ENCODE data around the gene PCDH15. TPM values are rescaled to one million over a fixed set of nuclear protein-coding genes. Genes with fewer than 3 reads are reported as not detected.

The PCDH15 gene
- total RNA-seq, 1 experiment from 2014 or later = 0.61 TPM

DNA sequence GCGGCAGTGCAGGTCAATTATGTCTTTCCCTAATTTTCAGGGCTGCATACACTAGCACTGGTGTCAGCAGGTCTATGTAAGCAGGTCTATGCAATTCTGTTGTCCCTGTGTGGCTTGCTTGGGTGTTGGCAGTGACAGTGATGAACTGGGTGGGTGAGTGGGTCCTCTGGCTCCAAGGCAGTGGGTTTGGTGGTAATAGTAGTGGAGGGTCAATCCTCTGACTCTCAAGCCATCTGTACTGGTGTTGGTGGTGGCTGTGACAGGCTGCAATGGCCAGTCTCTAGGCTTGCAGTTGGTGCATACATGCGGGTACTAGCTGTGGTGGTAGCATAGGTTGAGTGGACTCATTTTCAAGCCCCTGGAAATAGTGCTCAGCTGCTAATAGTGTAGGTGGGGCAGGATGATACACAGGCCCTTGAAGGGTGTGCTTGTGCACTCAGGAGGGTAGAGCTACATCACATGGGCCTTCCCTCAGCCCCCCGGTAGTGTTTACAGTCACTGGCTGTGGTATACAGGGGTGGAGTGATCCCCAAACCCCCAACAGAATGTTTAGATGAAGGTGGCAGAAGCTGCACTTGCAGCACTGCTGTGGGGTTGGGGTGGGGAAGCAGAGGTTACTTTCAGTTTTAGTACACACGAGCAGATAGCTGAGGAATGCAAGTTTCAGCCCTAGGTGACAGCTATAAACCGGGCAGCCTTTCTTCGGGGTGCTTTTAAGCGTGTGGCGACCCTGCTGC, 331.3 kb downstream of the PCDH15 start:
- H3K27me3 Mint-ChIP-seq (ENCODE audit: low read depth) = no peaks in the 10 kb centered on the region
- H3K18ac ChIP-seq (ENCODE audit: insufficient read length, low read depth, low read length) = no peak overlapping the region
- no peak overlapping the region for H4K91ac ChIP-seq (ENCODE audit: insufficient read length, low read depth, low read length)
- H3K9me3 Mint-ChIP-seq = no peaks in the 10 kb centered on the region; a peak in 1 of 5 replicates
- H3K4me1 ChIP-seq (ENCODE audit: insufficient read depth, low read length) = no peaks in the 10 kb centered on the region
- WGBS (ENCODE audit: extremely low coverage, insufficient read length, low lambda C conversion rate) = no CpG with 5 or more reads among the region's 8 CpGs
- no peak overlapping the region for H2BK12ac ChIP-seq (ENCODE audit: insufficient read length, low read depth, low read length)
- H3K27ac ChIP-seq (ENCODE audit: insufficient read length, low read depth, low read length) = no peak overlapping the region
- no peak overlapping the region for H2AK5ac ChIP-seq (ENCODE audit: insufficient read length, low read length)
- no peak for DNase-seq
- H3K9me3 ChIP-seq (ENCODE audit: control insufficient read depth, low read depth, low read length) = no peaks in the 10 kb centered on the region
- H3K56ac ChIP-seq (ENCODE audit: insufficient read length, low read depth, low read length) = no peak overlapping the region
- no peak overlapping the region for H2BK15ac ChIP-seq (ENCODE audit: low read depth, low read length)
- H3K79me2 ChIP-seq (ENCODE audit: insufficient read depth, low read length) = no peaks in the 10 kb centered on the region
- H2AFZ ChIP-seq (ENCODE audit: low read length) = no peak overlapping the region
- no peak overlapping the region for H3K14ac ChIP-seq (ENCODE audit: insufficient read depth, low read length)
- no peak overlapping the region for H2BK20ac ChIP-seq (ENCODE audit: low read depth, low read length, poor library complexity, severe bottlenecking)
- H3K27me3 ChIP-seq (ENCODE audit: insufficient read depth, low read length) = no peaks in the 10 kb centered on the region
- peaks cover 5 to 9% of the 10 kb centered on the region in 2 experiments for H3K4me1 Mint-ChIP-seq
- H4K5ac ChIP-seq (ENCODE audit: insufficient read length, low read depth, low read length) = no peak overlapping the region
- no peak overlapping the region for H3T11ph ChIP-seq (ENCODE audit: low read length)
- H3K27ac Mint-ChIP-seq = no peak overlapping the region
- no peak overlapping the region for H3K9ac ChIP-seq (ENCODE audit: extremely low read depth, insufficient read length, low read length)
- H3K4me2 ChIP-seq (ENCODE audit: insufficient read depth, insufficient read length, low read length) = no peak overlapping the region
- H4K8ac ChIP-seq (replicated peaks; ENCODE audit: insufficient read length, low read depth, low read length) = no peak overlapping the region
- H3K23ac ChIP-seq (ENCODE audit: insufficient read length, low read depth, low read length) = no peak overlapping the region
- H3K4ac ChIP-seq (ENCODE audit: low read depth, low read length) = no peak overlapping the region
- H2BK5ac ChIP-seq (ENCODE audit: insufficient read length, low read length) = no peak overlapping the region
- H3K79me1 ChIP-seq (ENCODE audit: insufficient read depth, low read depth, low read length, poor library complexity, severe bottlenecking) = no peaks in the 10 kb centered on the region
- H3K36me3 Mint-ChIP-seq (ENCODE audit: insufficient read depth in 1 of 3, low read depth in 3 of 3) = no peaks in the 10 kb centered on the region
- no peak overlapping the region for H2BK120ac ChIP-seq (ENCODE audit: low read depth, low read length, poor library complexity, severe bottlenecking)
- no peaks in the 10 kb centered on the region for H4K20me1 ChIP-seq (ENCODE audit: control insufficient read depth, insufficient read depth, insufficient read length)
- no peaks in the 10 kb centered on the region for H3K23me2 ChIP-seq (ENCODE audit: insufficient read length, low read depth, low read length, poor library complexity, severe bottlenecking)
- no peak overlapping the region for H3K4me3 Mint-ChIP-seq
- TF ChIP-seq CTCF (conservative IDR thresholded peaks at IDR 0.05) = no peak

All from H9 (cell line).